ENCODE results near the gene PAX8. TPM values are rescaled to one million over a fixed set of nuclear protein-coding genes. Genes with fewer than 3 reads are reported as not detected.

Gene PAX8
- total RNA-seq, 1 donor, result 0.31 TPM

DNA sequence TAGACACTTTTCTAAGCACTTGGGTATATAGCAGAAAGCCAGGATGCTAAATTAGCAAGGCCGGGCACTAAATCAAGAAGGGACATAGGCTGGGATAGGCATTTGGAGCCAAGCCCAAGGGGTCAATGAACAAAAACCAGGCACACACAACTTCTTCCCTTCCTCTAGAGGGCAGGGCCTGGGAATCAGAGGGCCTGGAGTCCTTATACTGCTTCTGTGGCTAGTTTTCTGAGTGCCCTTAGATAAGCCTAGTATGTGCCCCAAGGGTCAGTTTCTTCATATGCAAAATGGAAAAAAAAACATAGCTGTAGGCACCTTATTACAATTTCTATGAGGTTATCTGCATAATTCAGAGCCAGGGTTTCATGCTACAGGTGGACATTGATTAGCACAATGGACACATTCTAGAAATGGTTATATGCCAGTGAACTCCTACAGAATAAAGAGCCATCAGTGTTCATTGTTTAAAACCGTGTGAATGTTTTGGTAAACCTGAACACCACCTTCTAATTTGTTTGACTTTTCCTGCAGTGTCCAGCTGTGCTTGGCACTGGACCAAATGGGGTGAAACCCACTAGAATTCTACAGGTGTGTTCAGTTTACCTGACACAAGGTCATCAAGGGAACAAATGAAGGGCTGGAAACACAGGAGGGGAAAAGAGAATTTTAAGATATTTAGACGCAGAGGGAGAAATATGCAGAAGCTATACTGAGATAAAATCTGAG lies 49.6 kb downstream of the PAX8 start:
- Histone ChIP-seq H3K4me3 (ENCODE audit: low read length) (no peak overlapping the region), H3K4me1 (ENCODE audit: insufficient read depth, low read length) (peaks cover 6% of the 10 kb centered on the region), H3K9me3 (ENCODE audit: low read depth, low read length) (no peaks in the 10 kb centered on the region), H3K27me3 (ENCODE audit: insufficient read depth, low read length) (no peaks in the 10 kb centered on the region)

DNA sequence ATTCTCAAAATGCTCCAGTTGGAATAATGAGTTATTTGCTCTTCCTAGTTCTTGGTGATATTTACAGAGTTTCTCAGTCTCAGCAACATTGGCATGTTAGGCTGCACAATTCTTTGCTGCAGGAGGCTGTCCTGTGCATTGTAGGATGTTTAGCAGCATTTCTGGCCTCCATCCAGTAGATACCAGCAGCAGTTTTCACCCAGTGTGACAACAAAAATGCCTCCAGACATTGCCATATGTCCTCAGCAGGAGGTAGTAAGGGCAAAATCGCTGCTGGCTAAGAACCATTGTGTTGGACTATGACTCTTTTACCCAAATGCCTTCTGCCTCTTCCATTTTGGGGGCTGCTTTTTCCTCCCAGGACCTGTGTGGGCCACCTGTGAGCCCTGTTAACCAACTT lies 50.4 kb downstream of the PAX8 start:
- peaks cover 6% of the 10 kb centered on the region for H3K4me1 ChIP-seq (ENCODE audit: insufficient read depth, low read length)
- H3K27me3 ChIP-seq (ENCODE audit: insufficient read depth, low read length), result no peaks in the 10 kb centered on the region
- no peaks in the 10 kb centered on the region for H3K9me3 ChIP-seq (ENCODE audit: low read depth, low read length)
- no peak overlapping the region for H3K4me3 ChIP-seq (ENCODE audit: low read length)

DNA sequence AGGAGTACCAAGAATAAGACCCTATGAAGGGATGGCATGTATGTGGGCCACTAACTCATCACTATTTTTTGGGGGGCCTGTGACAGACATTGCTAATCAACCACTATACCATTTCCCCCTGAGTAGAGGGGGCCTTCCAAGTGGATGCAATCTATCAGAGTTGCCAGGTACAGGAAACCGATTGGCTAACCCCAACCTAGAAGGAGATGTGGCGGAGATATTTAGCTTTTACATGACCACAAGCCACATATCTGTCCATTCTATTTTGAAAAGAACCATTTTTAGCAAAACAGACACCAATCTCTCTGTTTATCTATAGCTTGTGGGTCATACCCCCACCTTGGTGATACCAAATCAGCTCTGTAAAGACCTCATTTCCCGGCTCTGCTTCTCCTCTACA lies 51.0 kb downstream of the PAX8 start:
- Histone ChIP-seq H3K4me3 (ENCODE audit: low read length) (no peak overlapping the region), H3K9me3 (ENCODE audit: low read depth, low read length) (no peaks in the 10 kb centered on the region), H3K27me3 (ENCODE audit: insufficient read depth, low read length) (no peaks in the 10 kb centered on the region), H3K4me1 (ENCODE audit: insufficient read depth, low read length) (peaks cover 6% of the 10 kb centered on the region)

DNA sequence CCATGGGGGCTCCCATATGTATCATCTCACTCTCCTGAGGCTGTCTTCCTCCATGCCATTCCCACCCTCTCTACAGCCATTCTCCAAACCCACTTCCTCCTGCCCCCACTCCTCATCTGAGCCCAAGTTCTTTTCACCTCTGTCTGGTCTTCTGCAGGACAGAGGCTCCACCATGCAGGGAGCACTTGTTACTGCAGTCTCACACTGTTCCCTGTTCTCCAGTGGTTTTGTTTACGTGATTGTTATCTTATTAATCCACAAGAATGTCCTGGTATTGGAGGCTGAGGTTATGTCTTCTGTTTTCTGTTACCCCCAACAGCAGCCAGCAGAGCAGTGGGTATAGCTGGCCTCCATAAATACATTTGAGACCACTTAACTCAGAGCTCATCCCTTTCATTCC lies 51.4 kb downstream of the PAX8 start:
- Histone ChIP-seq H3K27me3 (ENCODE audit: insufficient read depth, low read length) (no peaks in the 10 kb centered on the region), H3K4me3 (ENCODE audit: low read length) (no peak overlapping the region), H3K9me3 (ENCODE audit: low read depth, low read length) (no peaks in the 10 kb centered on the region), H3K4me1 (ENCODE audit: insufficient read depth, low read length) (peaks cover 6% of the 10 kb centered on the region)

DNA sequence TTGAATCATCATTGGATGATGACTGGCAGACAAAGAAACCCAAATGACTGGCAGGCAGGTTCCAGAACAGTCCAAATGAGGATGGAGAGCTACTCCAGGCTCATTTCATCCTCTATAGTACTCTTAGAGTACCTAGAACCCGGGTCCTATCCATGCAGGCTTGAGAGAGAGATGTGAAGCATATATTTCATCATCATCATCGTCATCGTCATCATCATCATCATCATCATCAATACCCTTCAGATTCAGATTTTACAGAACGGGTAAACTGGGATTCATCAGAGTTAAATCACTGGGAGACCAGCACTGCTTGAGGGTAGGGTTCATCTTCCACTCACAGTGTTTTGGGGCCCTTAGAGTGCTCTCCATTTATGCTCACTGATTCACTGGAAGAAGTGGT lies 52.3 kb downstream of the PAX8 start:
- Histone ChIP-seq H3K27me3 (ENCODE audit: insufficient read depth, low read length) (no peaks in the 10 kb centered on the region), H3K9me3 (ENCODE audit: low read depth, low read length) (no peaks in the 10 kb centered on the region), H3K4me3 (ENCODE audit: low read length) (no peak overlapping the region), H3K4me1 (ENCODE audit: insufficient read depth, low read length) (peaks cover 6% of the 10 kb centered on the region)

DNA sequence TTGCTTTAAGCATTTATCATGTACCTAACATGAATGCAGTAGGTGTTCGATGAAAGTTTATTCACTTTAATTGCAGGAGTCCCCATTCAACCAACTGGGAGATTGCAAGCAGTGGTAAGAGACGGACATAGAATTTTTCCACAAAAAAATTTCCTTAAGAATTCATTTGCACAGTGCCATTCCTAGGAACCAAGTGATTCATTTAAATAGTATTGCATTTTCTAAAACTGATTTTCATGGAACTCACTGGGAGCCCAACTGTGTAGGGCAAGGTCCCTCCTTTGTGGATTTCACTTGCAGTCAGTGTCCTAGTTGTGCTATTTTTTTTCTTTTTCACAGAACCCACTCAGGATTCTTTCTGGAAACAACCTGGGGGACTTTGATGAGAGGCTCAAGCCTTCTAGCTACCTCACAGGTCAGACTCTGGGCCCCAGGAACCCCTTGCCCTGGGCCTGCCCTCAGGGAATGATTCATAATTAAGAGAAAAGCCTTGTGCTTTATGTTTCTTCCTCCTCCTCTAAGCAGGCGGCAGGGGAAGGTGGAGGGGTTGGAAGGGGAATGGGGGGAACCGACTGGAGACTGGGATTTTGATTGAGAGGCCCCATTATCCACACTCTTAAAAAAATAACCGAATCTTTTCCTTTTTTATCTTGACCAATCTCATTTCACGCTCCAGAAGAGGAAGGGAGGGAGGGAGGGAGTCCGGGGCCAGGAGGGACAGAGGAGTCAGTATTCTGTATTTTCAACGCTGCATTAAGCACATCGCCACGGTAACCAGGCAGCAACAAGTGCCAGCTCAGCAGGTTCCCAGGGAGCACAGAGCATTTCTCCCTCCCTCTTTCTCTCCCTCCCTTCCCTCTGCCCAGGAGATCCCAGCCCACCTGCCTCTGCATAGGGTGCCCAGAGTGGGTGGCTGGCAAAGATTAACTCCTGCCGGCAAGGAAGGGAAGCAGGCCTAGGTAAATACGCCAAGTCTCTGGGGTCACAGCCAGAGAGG lies 53.2 kb downstream of the PAX8 start:
- Histone ChIP-seq H3K9me3 (ENCODE audit: low read depth, low read length) (no peaks in the 10 kb centered on the region), H3K4me1 (ENCODE audit: insufficient read depth, low read length) (peaks cover 6% of the 10 kb centered on the region)

DNA sequence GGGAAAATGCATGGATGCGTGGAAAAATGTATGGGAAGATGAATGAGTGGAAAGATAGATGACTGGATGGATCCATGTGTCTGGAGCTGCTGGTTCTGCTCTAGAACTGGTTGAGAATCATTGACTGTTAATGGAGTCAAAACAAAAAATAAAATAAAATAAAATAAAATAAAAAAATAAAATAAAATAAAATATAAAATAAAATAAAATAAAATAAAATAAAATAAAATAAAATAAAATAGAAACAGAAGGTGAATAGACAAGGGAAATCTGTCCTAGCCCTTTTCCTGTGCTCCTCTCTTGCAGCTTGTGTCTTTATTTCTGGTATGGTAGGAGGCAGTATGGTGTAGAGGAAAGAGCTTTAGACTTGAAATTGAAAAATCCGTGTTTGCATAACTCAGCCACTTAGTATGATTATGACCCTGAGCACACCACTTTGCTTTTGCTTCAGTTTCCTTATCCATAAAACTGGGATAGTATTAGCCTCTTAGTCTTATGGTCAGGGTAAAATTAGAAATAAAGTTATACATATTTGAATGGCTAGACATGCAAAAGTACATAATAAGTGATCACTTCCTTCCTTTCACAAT lies 54.0 kb downstream of the PAX8 start:
- Histone ChIP-seq H3K27me3 (ENCODE audit: insufficient read depth, low read length) (no peaks in the 10 kb centered on the region), H3K9me3 (ENCODE audit: low read depth, low read length) (no peaks in the 10 kb centered on the region), H3K4me1 (ENCODE audit: insufficient read depth, low read length) (peaks cover 6% of the 10 kb centered on the region), H3K4me3 (ENCODE audit: low read length) (no peak overlapping the region)

More for the DNA sequence above, 53.2 kb downstream of the PAX8 start:
- H3K27me3 ChIP-seq (ENCODE audit: insufficient read depth, low read length), result no peaks in the 10 kb centered on the region
- H3K4me3 ChIP-seq (ENCODE audit: low read length), result no peak overlapping the region

DNA sequence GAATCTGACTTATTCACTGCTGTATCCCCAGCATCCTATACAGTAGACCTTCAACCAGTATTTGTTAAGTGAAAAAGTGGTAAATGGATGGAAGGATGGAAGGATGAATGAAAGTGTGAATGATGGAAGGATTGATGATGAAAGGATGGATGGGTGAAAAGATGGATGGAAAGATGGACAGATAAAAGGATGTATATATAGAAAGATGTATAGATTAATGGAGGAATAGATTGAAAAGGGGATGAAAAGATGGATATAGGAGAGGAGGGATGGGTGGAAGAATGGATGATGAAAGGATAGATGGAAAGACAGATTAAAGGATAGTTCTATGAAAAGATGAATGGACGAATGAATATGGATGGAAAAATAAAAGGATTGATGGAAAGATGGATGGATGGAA lies 54.9 kb downstream of the PAX8 start:
- H3K4me3 ChIP-seq (ENCODE audit: low read length), result no peak overlapping the region

DNA sequence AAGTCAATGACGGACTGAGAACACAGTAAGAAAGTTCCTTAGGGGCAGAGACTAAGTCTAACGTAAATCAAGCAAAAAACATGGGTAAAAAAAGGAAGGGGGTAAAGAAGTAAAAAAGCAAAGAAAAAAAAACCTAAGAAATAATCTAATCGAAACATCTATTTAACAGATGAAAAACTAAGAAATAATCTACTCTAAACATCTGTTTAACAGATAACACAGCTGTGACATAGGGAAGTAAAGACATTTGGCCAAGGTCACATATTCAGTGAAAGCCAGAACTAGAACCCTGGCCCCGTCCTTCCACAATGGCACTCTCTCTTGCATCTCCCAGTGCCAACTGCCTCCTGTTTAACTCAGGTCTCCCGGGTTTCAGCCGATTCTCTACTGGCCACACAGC lies 56.9 kb downstream of the PAX8 start:
- Histone ChIP-seq H3K9me3 (ENCODE audit: low read depth, low read length) (no peaks in the 10 kb centered on the region), H3K4me1 (ENCODE audit: insufficient read depth, low read length) (peaks cover 31% of the 10 kb centered on the region), H3K4me3 (ENCODE audit: low read length) (no peak overlapping the region), H3K27me3 (ENCODE audit: insufficient read depth, low read length) (no peaks in the 10 kb centered on the region)

More for the DNA sequence above, 54.9 kb downstream of the PAX8 start:
- H3K27me3 ChIP-seq (ENCODE audit: insufficient read depth, low read length), result no peaks in the 10 kb centered on the region
- H3K9me3 ChIP-seq (ENCODE audit: low read depth, low read length), result no peaks in the 10 kb centered on the region
- H3K4me1 ChIP-seq (ENCODE audit: insufficient read depth, low read length), result peaks cover 14% of the 10 kb centered on the region

DNA sequence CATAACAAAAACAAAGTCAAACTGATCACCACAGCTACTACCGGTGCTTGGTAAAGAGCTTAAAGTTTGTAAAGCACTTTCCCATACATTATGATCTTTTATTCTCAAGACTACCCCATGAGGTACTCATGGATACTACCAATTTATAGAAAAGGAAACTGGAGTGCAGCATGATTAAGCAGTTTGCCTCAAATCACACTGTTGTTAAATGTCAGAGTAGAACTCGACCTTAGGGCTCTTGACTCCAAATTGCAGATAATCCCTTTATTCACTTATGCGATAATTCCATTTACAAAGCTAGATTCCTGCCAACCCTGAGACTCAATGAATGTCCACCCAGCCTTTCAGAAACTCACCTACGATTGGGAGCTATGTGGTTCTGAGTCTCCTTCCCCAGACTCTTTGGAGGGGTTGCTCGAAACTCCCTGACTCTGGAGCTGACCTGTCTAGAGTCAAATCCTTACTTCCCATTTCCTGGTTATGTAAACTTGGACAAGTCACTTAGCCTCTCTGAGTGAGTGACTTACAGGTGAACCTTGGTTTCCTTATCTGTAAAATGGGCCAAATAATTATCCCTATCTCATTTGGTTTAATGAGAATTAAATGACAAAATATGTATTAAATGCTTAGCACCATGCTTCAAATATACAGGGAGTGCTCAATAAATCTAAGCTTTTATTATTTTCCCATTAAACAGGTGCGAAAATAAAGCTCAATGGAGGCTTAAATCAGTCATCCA lies 57.6 kb downstream of the PAX8 start:
- Histone ChIP-seq H3K4me1 (ENCODE audit: insufficient read depth, low read length) (peaks cover 31% of the 10 kb centered on the region), H3K4me3 (ENCODE audit: low read length) (no peak overlapping the region), H3K27me3 (ENCODE audit: insufficient read depth, low read length) (no peaks in the 10 kb centered on the region), H3K9me3 (ENCODE audit: low read depth, low read length) (no peaks in the 10 kb centered on the region)

DNA sequence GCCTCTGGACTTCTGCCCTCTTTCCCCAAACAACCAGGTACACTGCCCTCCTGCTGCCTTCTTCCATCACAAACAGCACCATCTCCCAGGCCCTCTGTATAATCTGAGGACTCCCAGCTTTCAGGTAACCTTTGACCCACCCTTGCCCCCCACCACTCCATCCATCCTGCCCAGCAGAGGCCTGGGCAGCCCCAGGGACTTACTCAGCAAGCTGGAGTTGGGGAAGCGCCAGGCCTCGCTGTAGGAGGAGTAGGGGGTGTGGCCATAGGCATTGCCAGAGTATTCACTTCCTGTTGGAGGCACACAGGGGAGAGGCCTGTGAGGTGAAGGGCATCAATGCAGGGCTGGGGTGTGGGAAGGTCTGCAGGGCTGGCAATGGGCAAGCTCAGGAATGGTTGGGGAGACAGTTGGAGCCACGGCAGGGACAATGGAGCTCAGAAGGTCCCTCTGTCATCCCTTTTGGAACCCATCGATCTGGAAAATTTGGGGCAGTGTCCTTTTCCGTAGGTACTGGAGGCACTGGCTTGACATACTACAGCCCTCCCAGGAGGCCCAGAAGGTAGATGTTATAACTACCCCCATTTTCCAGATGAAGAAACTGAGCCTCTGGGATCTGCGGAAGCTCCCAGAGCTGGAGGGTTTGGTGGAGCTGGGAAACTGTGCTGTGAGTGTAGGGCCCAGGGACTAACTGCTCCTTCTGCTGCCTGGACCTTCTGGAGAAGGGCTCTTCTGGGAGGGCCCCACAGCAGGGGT lies 58.7 kb downstream of the PAX8 start:
- Histone ChIP-seq H3K4me3 (ENCODE audit: low read length) (no peak overlapping the region), H3K4me1 (ENCODE audit: insufficient read depth, low read length) (peaks cover 31% of the 10 kb centered on the region), H3K9me3 (ENCODE audit: low read depth, low read length) (no peaks in the 10 kb centered on the region), H3K27me3 (ENCODE audit: insufficient read depth, low read length) (no peaks in the 10 kb centered on the region)

DNA sequence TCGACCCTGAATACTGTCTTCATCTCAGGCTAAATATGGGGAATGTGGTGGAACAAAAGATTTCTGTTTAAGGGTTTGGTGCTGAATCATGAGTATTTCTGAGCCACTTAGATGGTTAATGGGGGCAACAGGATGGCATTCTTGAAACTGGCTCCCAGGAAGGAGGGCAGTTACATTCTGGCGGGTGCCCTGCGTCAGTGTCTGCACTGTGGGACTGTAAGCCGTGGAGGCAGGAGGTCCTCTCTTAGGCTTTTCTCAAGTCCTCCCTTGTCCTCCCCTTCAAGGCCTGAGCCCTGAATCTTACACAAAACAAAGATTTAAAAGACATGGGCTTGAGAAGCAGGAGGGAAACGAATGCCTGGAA lies 59.2 kb downstream of the PAX8 start:
- Histone ChIP-seq H3K4me3 (ENCODE audit: low read length) (no peak overlapping the region), H3K9me3 (ENCODE audit: low read depth, low read length) (no peaks in the 10 kb centered on the region), H3K4me1 (ENCODE audit: insufficient read depth, low read length) (peaks cover 31% of the 10 kb centered on the region)

DNA sequence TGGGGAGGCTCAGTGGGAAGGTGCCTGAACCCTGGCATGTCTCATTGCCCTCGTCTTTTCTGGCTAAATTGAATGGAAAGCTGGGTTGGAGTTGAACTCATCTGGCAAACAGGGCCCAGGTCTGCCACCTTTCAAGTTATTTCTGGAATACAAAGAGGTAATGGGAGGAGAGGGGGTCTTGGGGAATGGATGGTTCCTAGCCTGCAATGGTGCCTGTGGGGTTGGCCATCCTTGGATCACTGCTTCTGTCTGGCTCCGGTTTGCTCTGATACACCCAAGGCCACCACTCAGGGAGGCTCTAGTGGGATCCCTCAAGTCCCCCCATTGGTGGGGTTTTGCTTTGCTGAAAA lies 59.7 kb downstream of the PAX8 start:
- no peaks in the 10 kb centered on the region for H3K27me3 ChIP-seq (ENCODE audit: insufficient read depth, low read length)
- H3K9me3 ChIP-seq (ENCODE audit: low read depth, low read length), result no peaks in the 10 kb centered on the region
- H3K4me3 ChIP-seq (ENCODE audit: low read length), result no peak overlapping the region
- H3K4me1 ChIP-seq (ENCODE audit: insufficient read depth, low read length), result peaks cover 31% of the 10 kb centered on the region

More for the DNA sequence above, 59.2 kb downstream of the PAX8 start:
- no peaks in the 10 kb centered on the region for H3K27me3 ChIP-seq (ENCODE audit: insufficient read depth, low read length)
